GM12872 (cell line): ENCODE data around the gene TBC1D22A.

Experiments used
- CTCF ChIP-seq: IDR thresholded peaks from 3 replicates; pipeline ENCODE4 v1.5.1; 2011; ENCODE audit warnings: low read depth, mild to moderate bottlenecking, low read length, moderate library complexity; ENCODE audit not compliant: insufficient read depth

Gene TBC1D22A

GRCh38 chr22:47162865-47163264, 400.4 kb downstream of the TBC1D22A start:
- no peak for TF ChIP-seq CTCF

GRCh38 chr22:47163481-47163855, 401.0 kb downstream of the TBC1D22A start:
- TF ChIP-seq CTCF: no peak

GRCh38 chr22:47163856-47164513, 401.5 kb downstream of the TBC1D22A start:
- TF ChIP-seq CTCF: no peak

- no peak for TF ChIP-seq CTCF
Measured at GRCh38 chr22:47164514-47165337, 402.3 kb downstream of the TBC1D22A start.

- no peak for TF ChIP-seq CTCF
Measured at GRCh38 chr22:47165338-47166032, 403.0 kb downstream of the TBC1D22A start.

- no peak for TF ChIP-seq CTCF
Measured at GRCh38 chr22:47166033-47166404, 403.6 kb downstream of the TBC1D22A start.

- TF ChIP-seq CTCF: no peak
Measured at GRCh38 chr22:47166446-47167016, 404.1 kb downstream of the TBC1D22A start.
